Pulmonary artery endothelial cell (primary cell): ENCODE measurements around the gene SLC28A2. TPM values are rescaled to one million over a fixed set of nuclear protein-coding genes. Genes with fewer than 3 reads are reported as not detected.

Experiments used
- DNase-seq: peaks from one replicate; pipeline ENCODE4 v3.0.0-alpha.2; 2011; ENCODE audit warnings: low read depth, low spot score
- total RNA-seq: library from RNA; depleted of rRNA; stranded (reverse); fragments of >200 nt; gene quantifications from 2 replicates; pipeline ENCODE4 v1.2.3, GENCODE V29; 2014

The SLC28A2 gene
- total RNA-seq, 1 donor from 2014 or later = not detected

DNA sequence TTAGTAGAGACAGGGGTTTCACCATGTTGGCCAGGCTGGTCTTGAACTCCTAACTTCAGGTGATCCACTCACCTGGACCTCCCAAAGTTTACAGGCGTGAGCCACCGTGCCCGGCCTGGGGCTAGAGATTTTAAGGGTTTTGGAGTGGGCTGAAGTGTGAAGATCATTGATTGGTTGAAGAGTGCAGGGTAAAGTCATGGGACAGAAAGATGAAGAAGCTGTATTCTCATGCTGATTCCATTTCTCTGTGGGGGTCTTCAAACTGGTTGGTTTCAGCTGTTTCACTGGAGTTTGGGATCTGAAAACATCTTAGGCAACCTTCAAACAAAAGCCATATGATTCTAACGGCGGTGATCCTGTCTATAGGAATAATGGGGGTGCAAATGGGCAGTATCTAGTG lies 74.2 kb downstream of the SLC28A2 start:
- no peak for DNase-seq

DNA sequence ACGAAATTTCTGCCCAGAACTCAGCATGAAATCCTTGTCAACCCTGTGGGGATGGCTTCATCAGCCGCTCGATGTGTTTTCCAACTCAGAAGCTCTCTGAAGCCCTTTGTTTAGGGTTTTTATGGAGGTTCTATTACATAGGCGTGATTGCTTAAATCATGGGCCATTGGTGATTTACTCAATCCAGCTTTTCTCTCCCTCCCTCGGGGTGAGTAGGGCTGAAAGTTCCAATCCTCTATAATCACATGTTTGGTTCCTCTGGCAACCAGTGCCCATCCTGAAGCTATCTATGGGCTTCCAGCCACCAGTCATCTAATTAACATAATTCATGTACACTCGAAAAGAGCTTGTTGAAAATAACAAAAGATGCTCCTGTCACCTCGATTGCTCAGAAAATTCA lies 74.7 kb downstream of the SLC28A2 start:
- no peak for DNase-seq

Other genes with a start within 250 kb of the SLC28A2 start
- 19.9 and 30.5 TPM in 2 replicates for gene SORD, start 229.0 kb upstream of the SLC28A2 start, total RNA-seq
- not detected in 2 replicates for gene DUOX2, start 138.1 kb upstream of the SLC28A2 start, total RNA-seq
- not detected in 2 replicates for gene DUOXA2, start 137.9 kb upstream of the SLC28A2 start, total RNA-seq
- gene DUOXA1, start 122.4 kb upstream of the SLC28A2 start, total RNA-seq = not detected in 2 replicates
- gene DUOX1, start 122.2 kb upstream of the SLC28A2 start, total RNA-seq = not detected in 2 replicates
- gene SHF, start 64.3 kb upstream of the SLC28A2 start, total RNA-seq = 1.2 and 1.9 TPM in 2 replicates
- 0.46 and 0.53 TPM in 2 replicates for gene GATM, start 126.3 kb downstream of the SLC28A2 start, total RNA-seq